ENCODE results near the gene ULBP3. TPM values are rescaled to one million over a fixed set of nuclear protein-coding genes. Genes with fewer than 3 reads are reported as not detected.

The ULBP3 gene
- total RNA-seq (2021) (4.0 to 6.0 TPM (median 5.6 TPM) in 3 replicates), Bru-seq, nascent RNA (percentile 46 among the genes with signal in this experiment)
- long read RNA-seq, experiment 1, transcript ULBP3-201 (5 exons, 988 nt): major isoform, 7 of 9 reads
- long read RNA-seq, experiment 1, partial matches to known transcripts: 1 of 9 reads
- long read RNA-seq, experiment 1, other reads (novel, unspliced or antisense): 0 of 9 reads
- long read RNA-seq, experiment 2, partial matches to known transcripts: 1 of 2 reads
- long read RNA-seq, experiment 2, other reads (novel, unspliced or antisense): 0 of 2 reads
- long read RNA-seq, experiment 3, partial matches to known transcripts: 0 of 1 reads
- long read RNA-seq, experiment 3, other reads (novel, unspliced or antisense): 0 of 1 reads

- H3K4me1 Mint-ChIP-seq: peaks cover 12% of the 10 kb centered on the region
- H3K27ac Mint-ChIP-seq: no peak within 1 kb of the TSS
- 0 out of 2 replicates have a peak, but pooled peaks cover 3% of the 10 kb centered on the region for H3K36me3 Mint-ChIP-seq
- TF ChIP-seq TCF7 (CRISPR knock-in tag; IDR thresholded peaks at IDR 0.05; ENCODE audit: low read depth) (no peak), HMGXB4 (CRISPR knock-in tag; IDR thresholded peaks at IDR 0.05) (peak; percentile 54; the same call in 1 of the 2 replicates), SMAD3 (CRISPR knock-in tag; IDR thresholded peaks at IDR 0.05; ENCODE audit: borderline replicate concordance) (peak; percentile 64; the same call in 1 of the 2 replicates), PRDM15 (CRISPR knock-in tag; IDR thresholded peaks at IDR 0.05) (peak; percentile 95), ZNF232 (CRISPR knock-in tag; IDR thresholded peaks at IDR 0.05) (peak; percentile 61; the same call in 1 of the 2 replicates), MAX (CRISPR knock-in tag; IDR thresholded peaks at IDR 0.05) (peak; percentile 58; the same call in 1 of the 2 replicates), IRF1 (CRISPR knock-in tag; IDR thresholded peaks at IDR 0.05) (0 out of 2 replicates have a peak, but pooled peaks have one; percentile 34), SP1 (CRISPR knock-in tag; conservative IDR thresholded peaks at IDR 0.05) (peak; percentile 74), GABPB1 (CRISPR knock-in tag; IDR thresholded peaks at IDR 0.05) (no peak)
- TF ChIP-seq, protein P1, sequence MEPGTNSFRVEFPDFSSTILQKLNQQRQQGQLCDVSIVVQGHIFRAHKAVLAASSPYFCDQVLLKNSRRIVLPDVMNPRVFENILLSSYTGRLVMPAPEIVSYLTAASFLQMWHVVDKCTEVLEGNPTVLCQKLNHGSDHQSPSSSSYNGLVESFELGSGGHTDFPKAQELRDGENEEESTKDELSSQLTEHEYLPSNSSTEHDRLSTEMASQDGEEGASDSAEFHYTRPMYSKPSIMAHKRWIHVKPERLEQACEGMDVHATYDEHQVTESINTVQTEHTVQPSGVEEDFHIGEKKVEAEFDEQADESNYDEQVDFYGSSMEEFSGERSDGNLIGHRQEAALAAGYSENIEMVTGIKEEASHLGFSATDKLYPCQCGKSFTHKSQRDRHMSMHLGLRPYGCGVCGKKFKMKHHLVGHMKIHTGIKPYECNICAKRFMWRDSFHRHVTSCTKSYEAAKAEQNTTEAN (CRISPR knock-in tag; IDR thresholded peaks at IDR 0.05): no peak
- H3K9me3 Mint-ChIP-seq: no peaks in the 10 kb centered on the region
- POLR2A ChIA-PET: interaction anchor here (0.7 to 0.8 kb wide), 2 partner anchors 326 to 1019 kb away, joined by 3 read pairs; no protein-coding TSS in a partner anchor
- DNase-seq (ENCODE audit: low spot score): peak; percentile 83
- H3K4me3 Mint-ChIP-seq: peak within 1 kb of the TSS; percentile 74
- peak; percentile 90 for ATAC-seq
- CTCF ChIA-PET: interaction anchor here (0.7 to 1.9 kb wide), 11 partner anchors 11 to 748 kb away, joined by 3 to 12 read pairs (median 3); partner anchors contain the start of gene RAET1L
- peaks cover 40% of the 10 kb centered on the region for H3K27me3 Mint-ChIP-seq (ENCODE audit: low read depth)
Measured at GRCh38 chr6:150068720-150069648, at the start of gene ULBP3. TSS of gene ULBP3 (minus strand) at chr6:150069121. CDS start at chr6:150069066, 55 bp downstream.

GRCh38 chr6:150118627-150119026 lies 49.7 kb upstream of the ULBP3 start:
- Mint-ChIP-seq H3K27me3 (ENCODE audit: low read depth) (no peaks in the 10 kb centered on the region), H3K36me3 (peaks cover 4% of the 10 kb centered on the region; the same call in 1 of the 2 replicates), H3K9me3 (peaks cover 14% of the 10 kb centered on the region), H3K27ac (no peak overlapping the region), H3K4me1 (peaks cover 14% of the 10 kb centered on the region), H3K4me3 (no peak overlapping the region)
- ATAC-seq (no peak; the same call in 1 of the 2 replicates), DNase-seq (ENCODE audit: low spot score) (no peak)
- no peak for TF ChIP-seq ZNF138 (CRISPR knock-in tag; conservative IDR thresholded peaks at IDR 0.05)
- TF ChIP-seq, protein P2, sequence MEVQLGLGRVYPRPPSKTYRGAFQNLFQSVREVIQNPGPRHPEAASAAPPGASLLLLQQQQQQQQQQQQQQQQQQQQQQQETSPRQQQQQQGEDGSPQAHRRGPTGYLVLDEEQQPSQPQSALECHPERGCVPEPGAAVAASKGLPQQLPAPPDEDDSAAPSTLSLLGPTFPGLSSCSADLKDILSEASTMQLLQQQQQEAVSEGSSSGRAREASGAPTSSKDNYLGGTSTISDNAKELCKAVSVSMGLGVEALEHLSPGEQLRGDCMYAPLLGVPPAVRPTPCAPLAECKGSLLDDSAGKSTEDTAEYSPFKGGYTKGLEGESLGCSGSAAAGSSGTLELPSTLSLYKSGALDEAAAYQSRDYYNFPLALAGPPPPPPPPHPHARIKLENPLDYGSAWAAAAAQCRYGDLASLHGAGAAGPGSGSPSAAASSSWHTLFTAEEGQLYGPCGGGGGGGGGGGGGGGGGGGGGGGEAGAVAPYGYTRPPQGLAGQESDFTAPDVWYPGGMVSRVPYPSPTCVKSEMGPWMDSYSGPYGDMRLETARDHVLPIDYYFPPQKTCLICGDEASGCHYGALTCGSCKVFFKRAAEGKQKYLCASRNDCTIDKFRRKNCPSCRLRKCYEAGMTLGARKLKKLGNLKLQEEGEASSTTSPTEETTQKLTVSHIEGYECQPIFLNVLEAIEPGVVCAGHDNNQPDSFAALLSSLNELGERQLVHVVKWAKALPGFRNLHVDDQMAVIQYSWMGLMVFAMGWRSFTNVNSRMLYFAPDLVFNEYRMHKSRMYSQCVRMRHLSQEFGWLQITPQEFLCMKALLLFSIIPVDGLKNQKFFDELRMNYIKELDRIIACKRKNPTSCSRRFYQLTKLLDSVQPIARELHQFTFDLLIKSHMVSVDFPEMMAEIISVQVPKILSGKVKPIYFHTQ (CRISPR knock-in tag; IDR thresholded peaks at IDR 0.05): no peak
- no peak for TF ChIP-seq NFE2L1 (CRISPR knock-in tag; IDR thresholded peaks at IDR 0.05)
- POLR2A ChIA-PET: no interaction called here
- CTCF ChIA-PET: interaction anchor here (1.5 kb wide), 2 partner anchors 37 to 48 kb away, joined by 5 to 8 read pairs; no protein-coding TSS in a partner anchor
